HG03520 (cell line): Measurements from ENCODE around the gene NCAM1.

Source experiments
- ATAC-seq: cut with Tn5 transposase; IDR thresholded peaks from one replicate; pipeline ENCODE4 v1.9.1; 2021; ENCODE audit warnings: mild to moderate bottlenecking, moderate library complexity; ENCODE audit not compliant: unreplicated experiment

The NCAM1 gene

DNA sequence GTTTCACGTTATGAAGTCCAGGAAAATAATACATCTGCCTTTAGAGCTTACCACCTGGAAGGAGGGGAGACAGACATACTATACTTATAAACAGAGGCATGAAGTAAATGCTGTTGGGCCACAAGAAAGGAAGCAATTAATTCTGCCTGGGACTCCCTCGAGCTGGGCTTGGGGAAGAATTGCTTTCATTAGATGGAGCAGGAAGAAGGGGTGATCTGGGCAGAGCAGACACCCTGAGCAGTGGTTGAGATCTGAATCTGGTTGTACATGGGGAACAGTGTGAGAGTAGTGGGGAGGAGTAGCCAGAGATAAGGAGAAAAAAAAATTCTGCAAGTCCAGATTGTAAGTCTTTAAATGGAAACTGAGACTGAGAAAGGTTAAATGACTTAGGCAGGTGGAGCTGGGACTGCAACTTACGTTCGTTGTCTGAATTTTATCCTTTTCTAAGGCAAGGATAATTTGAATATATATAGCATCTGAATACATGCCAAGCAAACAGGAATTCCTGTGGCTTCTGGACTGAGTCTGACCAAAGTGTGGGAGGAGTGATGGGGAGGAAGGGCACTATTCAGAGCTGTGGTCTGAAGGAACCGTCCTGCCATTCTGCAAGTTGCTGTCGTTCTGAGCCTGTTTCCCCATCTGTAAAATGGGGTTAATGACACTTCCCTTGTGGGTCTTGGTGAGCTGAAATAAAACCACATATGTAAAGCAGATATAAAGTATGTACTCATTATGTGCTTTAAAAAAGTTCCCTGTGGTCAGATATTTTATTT lies 7.9 kb downstream of the NCAM1 start:
- no peak for ATAC-seq

DNA sequence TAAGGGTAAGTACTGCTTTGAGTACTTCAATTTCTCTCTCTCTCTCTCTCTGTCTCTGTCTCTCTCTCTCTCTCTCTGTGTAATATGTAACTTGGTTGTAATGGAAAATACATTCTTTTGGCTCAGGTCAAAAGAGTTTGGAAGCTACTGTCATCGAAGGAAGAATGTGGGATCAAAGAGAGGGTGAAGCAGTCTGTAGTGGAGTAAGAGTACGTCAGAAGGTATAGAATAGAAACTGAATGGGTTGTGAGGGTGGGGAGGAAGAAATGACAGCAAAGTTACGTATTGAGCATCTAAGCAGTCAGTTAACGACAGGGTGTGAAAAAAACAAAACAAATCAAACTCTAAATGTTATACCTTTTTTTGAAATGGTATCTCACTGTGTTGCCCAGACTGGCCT lies 10.0 kb downstream of the NCAM1 start:
- ATAC-seq: no peak

DNA sequence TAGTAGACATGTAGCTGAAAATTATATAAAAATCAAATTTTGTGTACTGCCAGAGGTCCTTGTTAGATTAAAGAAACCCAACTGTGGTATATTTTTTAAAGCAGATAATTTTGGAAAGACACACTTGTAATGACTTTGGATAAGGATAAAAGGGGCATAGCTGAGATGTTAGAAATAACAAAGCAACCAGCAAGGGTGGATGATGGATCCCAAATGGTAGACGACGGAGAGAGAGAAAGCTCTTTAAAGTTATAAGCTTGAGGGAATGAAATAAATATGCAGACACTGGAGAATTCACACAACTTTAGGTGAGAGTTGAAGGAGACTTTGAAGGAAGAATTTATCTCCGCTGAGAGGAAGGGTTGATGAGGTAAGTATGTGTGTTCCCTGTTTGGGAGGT lies 10.6 kb downstream of the NCAM1 start:
- ATAC-seq: no peak

DNA sequence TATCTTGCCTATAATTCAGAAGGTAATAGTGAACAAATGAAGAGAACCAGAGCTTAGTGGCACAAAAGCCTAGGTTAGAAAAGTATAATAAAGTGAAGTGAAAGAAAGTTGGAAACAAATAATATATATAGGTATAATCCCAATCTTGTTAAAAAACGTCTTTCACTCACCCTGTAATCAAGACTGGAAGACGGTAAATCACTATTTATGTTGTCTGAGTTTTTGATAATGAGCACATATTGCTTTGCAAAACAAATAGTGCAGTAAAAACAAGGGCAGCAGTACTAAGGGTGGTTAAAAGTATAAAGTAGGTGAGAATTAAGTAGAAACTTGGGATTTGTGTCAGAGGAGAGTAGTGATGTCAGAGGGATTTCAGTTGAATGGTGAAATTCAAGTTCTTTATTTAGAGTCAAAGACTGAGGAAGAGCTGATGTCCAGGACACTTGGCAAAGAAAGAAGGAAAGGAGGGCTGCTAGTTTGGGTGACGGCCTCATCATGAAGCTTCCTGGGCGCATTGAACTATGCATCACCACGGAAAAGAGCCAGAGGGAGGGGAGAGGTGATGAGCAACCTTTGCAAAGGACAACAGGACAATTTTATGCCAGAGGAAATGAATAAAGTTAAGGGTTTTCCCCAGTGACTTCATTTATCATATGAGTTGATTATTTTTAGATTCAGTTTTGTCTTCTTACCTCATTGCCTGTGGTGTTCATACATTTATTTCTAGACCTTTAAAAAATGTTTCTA lies 11.4 kb downstream of the NCAM1 start:
- ATAC-seq: no peak

DNA sequence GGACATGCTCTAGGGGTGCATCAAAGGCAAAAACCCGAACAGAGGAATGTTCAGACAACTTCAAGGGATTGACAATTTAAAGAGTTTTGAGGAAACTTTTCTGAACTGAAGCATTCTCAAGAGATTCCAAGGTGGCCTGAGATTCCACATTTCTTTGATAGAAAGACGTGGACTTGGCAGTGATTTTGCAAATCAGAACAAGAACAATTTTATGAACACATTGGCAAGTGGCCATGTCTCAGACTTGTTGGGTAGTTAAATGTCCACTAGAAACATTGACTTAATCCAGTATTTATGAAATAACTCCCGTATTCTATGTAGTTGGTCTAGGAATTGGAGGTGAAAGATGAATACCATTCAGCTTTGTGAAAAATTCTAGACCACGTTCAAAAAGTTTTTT lies 13.8 kb downstream of the NCAM1 start:
- ATAC-seq: no peak

DNA sequence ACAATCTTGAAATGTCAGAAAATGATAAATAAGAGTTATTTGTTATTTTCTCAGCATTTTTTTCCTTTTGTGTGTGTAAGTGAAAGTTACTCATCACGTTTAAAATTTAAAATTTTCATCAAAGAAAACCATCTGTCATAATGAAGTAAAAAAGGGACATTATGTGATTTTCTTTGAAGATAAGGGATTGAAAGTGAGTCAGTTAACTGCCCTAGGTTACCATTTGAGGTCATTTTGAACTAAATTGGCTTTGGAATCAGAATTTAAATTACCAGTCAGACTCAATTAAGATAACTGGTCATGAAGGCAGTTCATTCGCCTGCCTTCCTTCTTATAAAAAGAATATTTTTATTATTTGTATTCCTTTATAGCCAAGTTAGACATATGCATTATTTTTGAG lies 14.3 kb downstream of the NCAM1 start:
- ATAC-seq: no peak

DNA sequence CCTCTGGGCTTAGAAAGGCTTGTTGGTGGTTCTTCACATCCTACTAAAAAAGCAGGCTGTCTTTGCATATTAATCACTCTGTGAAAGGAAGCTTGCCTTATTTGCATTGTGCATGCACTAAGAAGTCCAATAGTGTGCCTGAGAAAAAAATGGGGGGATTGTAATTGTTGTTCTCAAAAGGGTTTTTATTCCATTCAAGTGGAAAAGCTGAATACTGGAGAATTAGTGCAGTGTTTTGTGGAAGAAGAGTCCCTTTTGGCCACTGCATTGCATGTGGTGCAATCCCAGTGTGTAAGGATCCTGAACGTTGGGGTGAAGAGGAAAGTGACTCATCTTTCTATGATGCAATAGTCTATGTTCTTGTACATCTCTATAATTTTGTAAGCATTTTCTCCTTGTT lies 16.5 kb downstream of the NCAM1 start:
- no peak for ATAC-seq

DNA sequence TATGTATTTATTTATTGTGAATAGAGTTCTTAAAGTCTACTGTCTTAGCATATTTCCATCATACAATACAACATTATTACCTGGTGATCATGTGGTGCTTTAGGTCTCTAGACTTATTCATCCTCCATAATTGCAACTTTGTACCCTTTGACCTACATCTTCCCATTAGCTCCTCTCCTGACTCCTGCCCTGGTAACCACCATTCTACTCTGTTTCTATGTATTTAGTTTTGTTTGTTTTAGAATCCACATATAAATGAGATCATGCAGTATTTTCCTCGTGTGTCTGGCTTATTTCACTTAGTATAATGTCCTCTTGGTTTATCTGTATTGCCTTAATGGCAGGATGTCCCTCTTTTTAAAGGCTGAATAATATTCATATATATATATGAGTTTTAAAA lies 22.7 kb downstream of the NCAM1 start:
- no peak for ATAC-seq

DNA sequence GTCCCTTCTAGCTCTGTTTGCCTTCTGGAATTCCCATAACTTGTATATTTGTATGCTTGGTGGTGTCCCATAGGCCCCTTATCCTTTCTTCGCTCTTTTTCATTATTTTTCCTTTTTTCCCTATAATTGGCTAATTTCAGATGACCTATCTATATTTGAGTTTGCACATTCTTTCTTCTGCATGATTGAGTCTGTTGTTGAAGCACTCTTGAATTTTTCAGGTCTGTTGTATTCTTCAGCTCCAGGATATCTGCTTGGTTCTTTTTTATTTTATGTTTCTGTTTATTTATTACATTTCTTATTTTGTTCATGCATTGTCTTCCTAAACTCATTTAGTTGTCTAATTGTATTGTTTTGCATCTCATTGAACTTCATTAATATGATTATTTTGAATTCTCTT lies 28.0 kb downstream of the NCAM1 start:
- no peak for ATAC-seq

DNA sequence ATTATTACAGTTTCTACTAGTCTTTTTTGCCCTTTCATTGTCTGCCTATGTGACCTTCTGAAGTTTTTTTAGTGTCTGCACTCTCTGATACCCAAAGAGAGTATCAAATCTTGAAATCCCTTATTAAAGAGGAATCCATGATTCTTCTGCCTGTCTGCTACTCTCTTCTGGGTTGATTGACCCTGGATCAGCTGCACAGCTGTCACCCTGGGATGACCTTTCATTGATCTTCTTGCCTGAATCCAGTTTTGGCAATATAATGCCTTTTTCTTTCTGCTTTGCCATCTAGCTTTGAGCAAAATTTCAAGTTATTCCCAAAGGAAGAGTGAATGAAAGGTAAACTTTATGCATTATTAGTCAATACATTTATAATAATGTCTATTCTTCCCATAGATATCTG lies 32.6 kb downstream of the NCAM1 start:
- no peak for ATAC-seq

DNA sequence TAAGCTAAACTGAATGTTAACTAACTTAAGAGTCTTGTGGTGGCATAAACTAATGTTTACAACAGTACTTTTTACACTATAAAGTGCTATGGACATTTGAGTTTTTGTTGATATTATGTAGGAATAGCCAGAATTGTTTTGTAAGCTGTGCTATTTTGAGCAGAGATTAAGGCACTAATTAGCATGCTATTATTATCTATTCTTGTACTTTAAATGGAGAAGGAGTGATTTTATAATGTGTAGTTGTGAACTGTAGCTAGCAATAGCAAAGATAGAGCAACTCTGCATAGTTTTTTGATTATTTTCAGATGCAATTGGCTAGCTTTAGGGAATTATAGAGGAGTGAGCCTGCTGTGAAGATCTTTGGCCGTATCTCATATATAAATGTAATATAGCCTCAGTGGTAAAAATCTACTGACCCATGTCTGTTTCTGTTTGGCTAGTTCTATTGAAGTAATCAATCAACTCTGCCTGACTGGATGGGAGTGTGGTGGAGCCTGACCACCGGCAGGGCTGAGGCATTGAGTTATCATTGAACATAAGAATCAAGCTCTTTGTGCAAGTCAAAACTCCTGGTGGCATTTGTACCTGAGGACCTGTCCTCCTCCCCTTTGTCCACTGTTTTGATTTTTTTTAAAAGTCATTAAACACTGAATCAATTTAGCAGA lies 34.3 kb downstream of the NCAM1 start:
- no peak for ATAC-seq

DNA sequence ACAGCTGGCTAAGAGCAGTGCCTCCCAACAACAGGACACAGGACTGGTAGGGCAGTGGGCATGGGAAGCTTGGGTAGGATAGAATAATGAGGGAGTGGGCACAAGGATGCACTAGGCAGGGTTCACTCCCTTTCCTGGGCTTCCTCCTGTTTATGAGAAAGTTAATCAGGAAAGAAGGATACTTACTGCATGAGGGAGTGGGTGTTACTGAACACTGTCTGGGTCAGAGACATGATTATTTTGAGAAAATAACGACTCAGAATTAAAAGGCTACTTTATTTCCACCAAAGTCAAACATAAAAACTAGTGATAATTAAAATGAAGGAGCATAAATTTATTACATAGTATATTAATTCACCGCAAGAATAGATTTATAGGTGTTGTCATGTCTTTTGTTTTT lies 35.8 kb downstream of the NCAM1 start:
- ATAC-seq: no peak

DNA sequence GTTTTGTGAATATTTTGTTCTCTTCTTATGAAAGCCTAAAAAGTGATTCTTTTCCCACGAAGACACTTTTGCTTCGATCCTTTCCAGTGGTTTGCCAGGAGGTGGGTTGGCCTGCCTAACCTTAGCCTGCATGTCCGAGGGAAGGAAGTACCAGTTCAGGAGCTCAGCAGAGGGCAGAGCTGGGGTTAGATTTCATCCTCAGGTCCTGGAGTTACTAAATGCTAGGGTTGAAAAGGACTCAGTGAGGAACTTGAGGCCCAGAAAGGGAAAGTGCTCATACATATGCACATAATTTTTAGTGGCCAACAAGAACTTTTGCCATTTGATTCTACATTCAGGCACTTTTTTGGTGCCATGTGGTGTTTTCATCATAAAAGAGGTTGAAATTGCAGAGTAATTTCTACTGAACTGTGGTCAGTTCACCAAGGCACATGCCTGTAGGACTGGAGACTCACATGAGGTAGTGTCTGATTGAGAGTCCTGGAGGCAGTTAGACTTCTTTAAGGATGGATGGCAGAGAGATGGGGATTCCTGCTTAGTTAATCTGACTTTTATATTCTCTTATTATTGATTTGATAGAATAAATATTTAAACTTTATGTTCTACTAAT lies 36.7 kb downstream of the NCAM1 start:
- no peak for ATAC-seq

DNA sequence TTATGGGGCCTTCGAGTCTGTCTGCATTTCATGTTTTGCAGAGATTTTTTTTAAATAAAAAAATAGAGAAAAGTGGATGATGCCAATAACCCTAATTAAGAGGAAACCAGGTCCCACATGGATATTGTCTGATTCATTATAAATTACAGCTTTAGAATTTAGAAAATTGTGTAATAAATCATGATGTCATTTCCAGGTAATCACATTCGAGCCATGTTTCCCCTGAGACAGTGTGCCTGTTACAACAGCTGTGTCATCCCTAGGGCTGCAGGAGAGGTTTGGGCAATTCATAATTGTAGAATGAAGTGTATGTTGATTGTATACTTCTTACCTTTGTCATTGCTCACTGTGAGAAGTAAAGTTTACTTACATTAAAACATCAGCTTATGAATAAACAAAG lies 38.3 kb downstream of the NCAM1 start:
- ATAC-seq: no peak

DNA sequence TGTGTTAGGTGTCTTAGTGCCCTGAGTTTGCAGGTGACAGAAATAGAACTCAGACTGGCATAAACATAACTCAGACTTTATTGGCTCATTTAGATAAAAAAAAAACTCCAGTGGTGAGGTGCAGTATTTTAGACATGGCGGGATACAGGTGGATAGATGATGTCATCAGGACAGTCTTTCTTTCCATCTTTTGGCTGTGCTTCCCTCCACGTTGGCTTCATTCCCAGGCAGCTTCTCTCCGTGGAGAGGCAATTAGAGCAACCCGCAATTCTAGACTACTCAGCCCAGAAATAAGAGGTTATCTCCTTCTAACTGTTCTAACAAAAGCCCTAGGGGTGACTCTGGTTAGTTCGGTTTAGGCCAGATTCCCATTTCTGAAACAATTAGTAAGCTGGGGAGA lies 40.5 kb downstream of the NCAM1 start:
- ATAC-seq: no peak

DNA sequence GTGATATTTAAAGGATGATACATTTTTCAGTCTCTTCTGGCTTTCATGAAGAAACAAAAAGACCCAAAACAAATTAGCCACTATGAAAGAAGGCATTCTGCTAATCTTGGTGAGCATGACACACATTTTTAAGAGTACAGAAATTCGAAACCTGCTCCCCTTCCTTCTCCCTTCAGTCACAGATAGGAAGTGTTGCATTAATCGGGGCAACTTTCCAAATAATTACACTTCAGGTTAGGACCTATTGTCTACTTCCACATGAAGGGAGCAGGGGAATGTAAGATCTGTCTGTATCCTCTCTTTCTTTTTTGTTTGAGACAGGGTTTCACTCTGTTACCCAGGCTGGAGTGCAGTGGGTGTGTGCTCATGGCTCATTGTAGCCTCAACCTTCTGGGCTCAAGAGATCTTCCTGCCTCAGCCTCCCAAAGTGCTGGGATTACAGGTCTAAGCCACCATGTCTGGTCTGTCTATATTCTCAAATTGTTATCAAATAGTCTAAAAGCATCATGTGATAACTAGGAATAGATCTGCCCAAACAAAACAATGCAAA lies 45.8 kb downstream of the NCAM1 start:
- ATAC-seq: no peak

DNA sequence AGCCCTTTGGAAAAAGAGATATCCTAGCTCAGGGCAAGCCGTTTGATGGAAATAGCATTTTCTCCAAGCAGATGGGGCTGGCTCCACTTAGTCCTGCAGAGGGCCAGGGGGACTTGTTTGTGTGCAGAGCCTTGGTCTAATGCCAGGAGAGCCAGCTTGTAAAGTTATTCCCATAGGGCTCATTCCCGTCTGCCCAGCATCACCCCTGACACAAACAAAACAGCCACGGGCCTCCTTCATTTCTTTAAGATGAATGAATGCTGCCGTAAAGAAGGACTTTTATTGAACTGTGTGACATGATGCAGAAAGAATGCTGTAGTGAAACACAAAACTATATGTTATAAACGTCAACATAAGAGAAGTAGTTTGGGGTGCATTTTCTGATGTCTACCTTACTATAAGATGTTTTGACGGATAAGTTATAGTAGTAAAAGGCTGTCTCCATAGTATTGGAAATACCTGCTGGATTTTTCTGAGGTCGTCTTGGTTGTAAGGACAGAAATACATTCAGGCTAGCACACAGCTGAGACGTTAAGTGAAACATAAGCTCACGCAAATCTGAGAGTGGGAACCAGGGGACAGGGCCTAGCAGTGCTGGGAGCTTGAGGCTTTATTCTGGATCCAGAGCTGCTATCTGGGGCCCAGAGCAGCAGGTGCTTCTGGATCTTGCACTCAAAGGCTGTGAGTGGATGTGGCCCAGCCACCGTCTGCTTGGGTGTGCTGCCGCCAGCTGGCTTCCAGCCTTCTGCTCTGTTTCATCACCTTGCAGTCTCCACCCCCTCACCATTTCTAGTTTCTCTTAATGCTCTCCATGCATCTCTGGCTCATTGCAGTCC lies 53.3 kb downstream of the NCAM1 start:
- ATAC-seq: no peak

DNA sequence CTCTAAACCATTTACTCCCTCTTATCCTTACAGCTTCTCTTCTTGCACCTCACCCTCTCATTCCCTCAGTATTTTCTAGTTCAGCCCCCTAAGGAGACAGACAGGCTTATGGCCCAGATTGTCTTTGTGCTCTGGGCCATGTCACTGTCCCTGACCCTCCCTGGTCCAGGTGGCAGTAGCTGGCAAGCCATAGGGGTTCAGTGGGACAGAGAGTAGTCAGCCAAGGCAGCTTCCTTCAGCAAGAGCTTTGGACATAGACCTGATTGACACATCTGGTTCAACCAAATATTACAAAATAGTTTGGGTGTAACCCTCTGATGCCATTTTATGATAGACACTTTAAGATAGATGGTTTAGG lies 53.9 kb downstream of the NCAM1 start:
- ATAC-seq: no peak

DNA sequence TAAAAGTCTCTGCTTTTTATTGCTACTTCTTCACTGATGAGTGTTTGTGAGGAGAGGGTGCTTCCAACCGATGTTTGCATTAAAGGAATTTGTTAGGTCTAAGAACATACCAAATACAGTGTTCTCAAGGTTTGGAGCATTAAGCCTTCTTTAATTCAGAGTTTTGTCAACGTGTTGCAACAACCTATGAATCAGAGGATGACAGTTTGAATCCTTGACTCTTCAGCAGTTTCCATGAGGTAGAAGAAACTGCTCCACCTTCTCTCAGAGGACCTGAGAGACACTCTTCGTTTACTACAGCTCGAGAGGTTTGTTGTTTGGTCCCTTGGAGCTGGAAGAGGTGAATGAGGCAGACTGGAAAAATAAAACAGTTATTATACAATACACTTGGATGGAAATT lies 55.7 kb downstream of the NCAM1 start:
- ATAC-seq: no peak

DNA sequence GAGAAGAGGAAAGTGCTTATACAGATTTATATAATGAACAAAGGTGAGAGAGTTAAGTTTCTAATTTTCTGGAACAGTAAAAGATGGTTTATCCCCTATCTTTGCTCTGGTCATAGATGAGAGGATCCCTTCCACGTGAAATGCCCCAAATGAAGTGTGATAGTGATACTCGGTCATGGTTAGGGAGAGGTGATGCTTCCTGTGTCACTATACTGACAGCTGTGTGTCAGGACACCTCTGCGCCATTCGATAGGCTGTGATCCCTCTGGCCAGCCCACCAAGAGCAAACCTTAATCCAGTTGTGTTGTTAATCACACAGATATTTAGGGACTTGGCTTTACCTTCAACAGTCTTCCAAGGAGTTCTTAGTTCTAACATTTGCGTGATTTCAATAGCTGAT lies 57.7 kb downstream of the NCAM1 start:
- no peak for ATAC-seq

DNA sequence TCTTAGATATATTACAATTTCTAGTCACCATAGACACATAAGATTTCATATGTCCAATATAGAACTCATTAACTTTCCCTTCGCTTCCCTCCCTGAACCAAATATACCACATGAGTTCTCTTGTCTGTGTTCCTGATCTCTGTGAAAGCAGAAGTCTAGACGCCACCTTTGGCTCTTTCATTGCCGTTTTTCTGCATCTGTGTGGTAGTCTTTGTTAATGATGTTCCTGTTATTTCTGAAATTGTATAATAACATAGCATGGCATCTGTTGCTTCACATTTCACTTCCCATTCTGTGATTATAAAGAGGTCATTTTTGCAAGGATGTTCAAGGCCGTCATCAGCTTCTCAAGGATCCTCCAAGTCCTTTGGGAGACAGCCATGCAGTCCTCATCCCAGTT lies 58.5 kb downstream of the NCAM1 start:
- ATAC-seq: no peak
